ENCODE data around the gene OSTN.
"Not testable (repeated sequence)": the region's sequence is repeated elsewhere in the genome, so short reads cannot be mapped to it uniquely, and the experiment has no call there.

DNA sequence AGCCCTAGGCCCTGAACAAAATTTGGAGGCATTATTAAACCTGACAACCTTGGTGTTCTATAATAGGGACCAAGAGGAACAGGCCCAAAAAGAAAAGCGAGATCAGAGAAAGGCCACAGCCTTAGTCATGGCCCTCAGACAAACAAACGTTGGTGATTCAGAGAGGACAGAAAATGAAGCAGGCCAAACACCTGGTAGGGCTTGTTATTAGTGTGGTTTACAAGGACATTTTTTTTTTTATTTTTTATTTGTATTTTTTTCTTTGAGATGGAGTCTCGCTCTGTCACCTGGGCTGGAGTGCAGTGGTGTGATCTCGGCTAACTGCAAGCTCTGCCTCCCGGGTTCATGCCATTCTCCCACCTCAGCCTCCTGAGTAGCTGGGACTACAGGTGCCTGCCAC lies 10.8 kb upstream of the OSTN start:
- not testable (repeated sequence) for TF ChIP-seq CTCF, POLR2A (IDR thresholded peaks at IDR 0.05)
